ENCODE measurements around the gene PRDM13. TPM values are rescaled to one million over a fixed set of nuclear protein-coding genes. Genes with fewer than 3 reads are reported as not detected.
"Not testable (repeated sequence)": the region's sequence is repeated elsewhere in the genome, so short reads cannot be mapped to it uniquely, and the experiment has no call there.

The PRDM13 gene
- total RNA-seq, 1 experiment from 2014 or later = not detected

- no peak for DNase-seq (ENCODE audit: low spot score)
These were observed 22.7 kb downstream of the PRDM13 start for GRCh38 chr6:99629293-99629692.

GRCh38 chr6:99637629-99638028 is 31.0 kb downstream of the PRDM13 start:
- no peak for DNase-seq (ENCODE audit: low spot score)

GRCh38 chr6:99638358-99638757 is 31.7 kb downstream of the PRDM13 start:
- DNase-seq (ENCODE audit: low spot score) = not testable (repeated sequence)

DNA sequence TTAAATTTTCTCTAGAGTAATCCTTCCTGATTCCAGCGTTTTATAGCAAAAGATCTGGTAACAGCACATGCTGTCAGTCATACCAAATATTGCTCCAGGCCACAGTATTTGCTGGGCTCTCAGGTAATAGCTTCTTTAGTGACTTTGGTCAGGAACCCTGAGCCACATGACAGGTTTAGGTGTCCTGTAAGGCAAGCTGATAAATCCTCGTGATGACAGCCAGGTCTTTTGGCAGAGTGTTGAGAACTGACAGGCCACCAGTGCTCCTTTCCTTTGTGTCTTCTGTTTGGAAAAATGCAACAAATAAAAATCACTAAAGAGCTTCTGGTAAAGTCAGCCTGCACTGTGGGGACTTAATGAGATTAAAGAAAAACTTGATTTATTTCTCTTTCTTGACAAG is 34.6 kb downstream of the PRDM13 start:
- DNase-seq (ENCODE audit: low spot score) = no peak

GRCh38 chr6:99645986-99646385 is 39.4 kb downstream of the PRDM13 start:
- no peak for DNase-seq (ENCODE audit: low spot score)

DNA sequence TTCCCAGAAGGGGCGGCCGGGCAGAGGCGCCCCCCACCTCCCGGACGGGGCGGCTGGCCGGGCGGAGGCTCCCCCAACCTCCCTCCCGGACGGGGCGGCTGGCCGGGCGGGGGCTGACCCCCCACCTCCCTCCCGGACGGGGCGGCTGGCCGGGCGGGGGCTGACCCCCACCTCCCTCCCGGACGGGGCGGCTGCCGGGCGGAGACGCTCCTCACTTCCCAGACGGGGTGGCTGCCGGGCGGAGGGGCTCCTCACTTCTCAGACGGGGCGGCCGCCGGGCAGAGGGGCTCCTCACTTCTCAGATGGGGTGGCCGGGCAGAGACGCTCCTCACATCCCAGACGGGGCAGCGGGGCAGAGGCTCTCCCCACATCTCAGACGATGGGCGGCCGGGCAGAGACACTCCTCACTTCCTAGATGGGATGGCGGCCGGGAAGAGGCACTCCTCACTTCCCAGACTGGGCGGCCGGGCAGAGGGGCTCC is 43.5 kb downstream of the PRDM13 start:
- DNase-seq (ENCODE audit: low spot score) = not testable (repeated sequence)

GRCh38 chr6:99660206-99660605 is 53.6 kb downstream of the PRDM13 start:
- no peak for DNase-seq (ENCODE audit: low spot score)

GRCh38 chr6:99661870-99662269 is 55.2 kb downstream of the PRDM13 start:
- no peak for DNase-seq (ENCODE audit: low spot score)

- no peak for DNase-seq (ENCODE audit: low spot score)
These were observed 56.0 kb downstream of the PRDM13 start for GRCh38 chr6:99662616-99663015.

Other genes with a start within 250 kb of the PRDM13 start
- gene COQ3, start 212.6 kb upstream of the PRDM13 start, total RNA-seq (2014; rRNA removed; shearing (Covaris generic)) = 19.0 and 21.5 TPM in 2 replicates
- 22.4 and 22.9 TPM in 2 replicates for gene PNISR, start 181.5 kb upstream of the PRDM13 start, total RNA-seq (2014; rRNA removed; shearing (Covaris generic))
- gene USP45, start 91.4 kb upstream of the PRDM13 start, total RNA-seq (2014; rRNA removed; shearing (Covaris generic)) = 5.6 and 7.7 TPM in 2 replicates
- 77.1 and 94.4 TPM in 2 replicates for gene CCNC, start 38.2 kb upstream of the PRDM13 start, total RNA-seq (2014; rRNA removed; shearing (Covaris generic))